Panc1 (cell line): ENCODE data around the gene KNG1. TPM values are rescaled to one million over a fixed set of nuclear protein-coding genes. Genes with fewer than 3 reads are reported as not detected.
"Not testable (repeated sequence)": the region's sequence is repeated elsewhere in the genome, so short reads cannot be mapped to it uniquely, and the experiment has no call there.

ENCODE experiments used
- ATAC-seq: fragments of 200-7000 bp; cut with Tn5 transposase; 2 replicates; pipeline ENCODE4 v1.9.1; 2020; ENCODE audit warnings: mild to moderate bottlenecking, moderate library complexity
- BruUV-seq: library from RNA; stranded (reverse); fragments of 400-500 nt; replicated peaks from 2 replicates; lab custom pipeline; 2021; lab: Mats Ljungman, UMichigan
- CTCF ChIA-PET: fragments of 300-600 bp; sonication (Branson Sonifier 250); formaldehyde crosslinking; loops from one replicate; lab custom pipeline; 2022; ENCODE audit warnings: antibody characterized with exemption; lab: Charles Lee
- POLR2A ChIA-PET: fragments of 300-600 bp; sonication (Branson Sonifier 250); formaldehyde crosslinking; loops from one replicate; lab custom pipeline; 2022; ENCODE audit warnings: antibody characterized with exemption; lab: Charles Lee
- DNase-seq: peaks from one replicate; pipeline ENCODE4 v3.0.0-alpha.2; 2010; ENCODE audit warnings: low read depth, low spot score
- H3K27ac ChIP-seq: 2 replicates; pipeline ENCODE4 v1.5.1; 2011; ENCODE audit warnings: mild to moderate bottlenecking, low read length, inconsistent platforms
- H3K27me3 ChIP-seq: fragments of 200-500 bp; sonication (Bioruptor generic); 2 replicates; pipeline ENCODE4 v1.6.0; 2014; ENCODE audit warnings: low read length, inconsistent platforms; ENCODE audit not compliant: control insufficient read depth, insufficient read depth
- H3K36me3 ChIP-seq: fragments of 200-500 bp; sonication (Bioruptor generic); 2 replicates; pipeline ENCODE4 v1.5.1; 2014; ENCODE audit warnings: inconsistent platforms, mild to moderate bottlenecking, low read length, moderate library complexity; ENCODE audit not compliant: control insufficient read depth, insufficient read depth
- H3K4me1 ChIP-seq: 2 replicates; pipeline ENCODE4 v1.5.1; 2011; ENCODE audit warnings: inconsistent platforms, mild to moderate bottlenecking, low read length, moderate library complexity; ENCODE audit not compliant: control insufficient read depth, insufficient read depth
- H3K4me3 ChIP-seq, 2 experiments: 2 replicates each; pipeline ENCODE4 v1.5.1; 2011 to 2012; ENCODE audit warnings: low read depth in 2 of 2, low read length in 2 of 2, mild to moderate bottlenecking in 2 of 2, inconsistent platforms in 1 of 2, moderate library complexity in 1 of 2
- H3K9me3 ChIP-seq: fragments of 200-500 bp; sonication (Bioruptor generic); 2 replicates; pipeline ENCODE4 v1.5.1; 2014; ENCODE audit warnings: low read depth, mild to moderate bottlenecking, inconsistent platforms, low read length, moderate library complexity; ENCODE audit not compliant: control insufficient read depth, insufficient read depth
- CTCF ChIP-seq: fragments of 450-650 bp; IDR thresholded peaks from 2 replicates; pipeline ENCODE4 v1.5.1; 2017; ENCODE audit warnings: mild to moderate bottlenecking
- POLR2AphosphoS5 ChIP-seq: IDR thresholded peaks from 2 replicates; pipeline ENCODE4 v1.6.1; 2012; ENCODE audit warnings: mild to moderate bottlenecking, low read depth, low read length, moderate library complexity
- REST ChIP-seq, 2 experiments: IDR thresholded peaks; 2 replicates each; pipeline ENCODE4 v1.6.1; 2011 to 2012; ENCODE audit warnings: low read depth in 2 of 2, control low read depth in 1 of 2, low read length in 1 of 2, mild to moderate bottlenecking in 1 of 2, moderate library complexity in 1 of 2; ENCODE audit not compliant: insufficient read depth in 1 of 2
- SIN3A ChIP-seq: IDR thresholded peaks from 2 replicates; pipeline ENCODE4 v1.6.1; 2012; ENCODE audit warnings: low read depth, mild to moderate bottlenecking, low read length, moderate library complexity, borderline replicate concordance; ENCODE audit not compliant: insufficient read depth
- TCF7L2 ChIP-seq: IDR thresholded peaks from 2 replicates; pipeline ENCODE4 v1.6.1; 2011; ENCODE audit warnings: mild to moderate bottlenecking, low read depth, low read length, inconsistent platforms
- in situ Hi-C: cut with HindIII; loops from 2 replicates; pipeline ENCODE4 v1.10.0; 2016; ENCODE audit warnings: low sequenced_read_pairs, low pct_unique_long_range_greater_than_20kb
- intact Hi-C: fragments of 100-400 bp; cut with micrococcal nuclease; formaldehyde crosslinking; loops from one replicate; pipeline ENCODE4 v1.10.0; 2022; ENCODE audit not compliant: unreplicated experiment
- total RNA-seq: library from RNA; stranded (reverse); gene quantifications from one replicate; pipeline ENCODE4 v1.2.1, GENCODE V29; 2021; ENCODE audit not compliant: unreplicated experiment

KNG1 gene
- total RNA-seq, 1 experiment from 2014 or later = 0.23 TPM

- no TSS peak for BruUV-seq
- POLR2A ChIA-PET = no interaction called here
- Histone ChIP-seq H3K9me3 (no peaks in the 10 kb centered on the region), H3K4me3 (no peak overlapping the region), H3K4me1 (no peaks in the 10 kb centered on the region), H3K27me3 (peaks cover 3% of the 10 kb centered on the region; the same call in 1 of the 2 replicates), H3K36me3 (no peaks in the 10 kb centered on the region), H3K27ac (no peak overlapping the region)
- DNase-seq (no peak), ATAC-seq (no peak)
- in situ Hi-C loops = no loop called here
- CTCF ChIA-PET = no interaction called here
- intact Hi-C loops = no loop called here
- TF ChIP-seq TCF7L2 (no peak), REST (IDR thresholded peaks at IDR 0.05; ENCODE audit: insufficient read depth in 1 of 2, low read depth in 2 of 2, low read length in 1 of 2) (no peak), CTCF (no peak), POLR2AphosphoS5 (no peak), SIN3A (no peak)
Measured at GRCh38 chr3:186708983-186709679, 8.0 kb upstream of the KNG1 start.

- intact Hi-C loops, H3K4me3 ChIP-seq, H3K36me3 ChIP-seq, DNase-seq, H3K27me3 ChIP-seq, ATAC-seq, POLR2A ChIA-PET, CTCF ChIA-PET, H3K9me3 ChIP-seq, in situ Hi-C loops, BruUV-seq, H3K4me1 ChIP-seq, H3K27ac ChIP-seq: not testable (repeated sequence)
Measured at GRCh38 chr3:186710694-186711093, 6.5 kb upstream of the KNG1 start.

GRCh38 chr3:186713499-186713898 lies 3.7 kb upstream of the KNG1 start:
- no peak for ATAC-seq

More at GRCh38 chr3:186713499-186713898, 3.7 kb upstream of the KNG1 start:
- no peak for DNase-seq
- TF ChIP-seq CTCF (no peak), REST (IDR thresholded peaks at IDR 0.05; ENCODE audit: insufficient read depth in 1 of 2, low read depth in 2 of 2, low read length in 1 of 2) (no peak), SIN3A (no peak), POLR2AphosphoS5 (no peak), TCF7L2 (no peak)
- no TSS peak for BruUV-seq
- in situ Hi-C loops (no loop called here), intact Hi-C loops (no loop called here)
- Histone ChIP-seq H3K4me1 (no peaks in the 10 kb centered on the region), H3K4me3 (no peak overlapping the region), H3K27me3 (no peaks in the 10 kb centered on the region), H3K9me3 (no peaks in the 10 kb centered on the region), H3K27ac (no peak overlapping the region), H3K36me3 (no peaks in the 10 kb centered on the region)
- CTCF ChIA-PET = no interaction called here
- POLR2A ChIA-PET = no interaction called here
